Measurements from ENCODE around the gene RRAD.
"Not testable (repeated sequence)": the region's sequence is repeated elsewhere in the genome, so short reads cannot be mapped to it uniquely, and the experiment has no call there.

Gene RRAD

GRCh38 chr16:66950971-66951790 is 25.8 kb upstream of the RRAD start:
- no peak for DNase-seq

GRCh38 chr16:66950437-66950836 is 25.1 kb upstream of the RRAD start:
- DNase-seq, result no peak

- no peak for DNase-seq
Observed at GRCh38 chr16:66949472-66949871, 24.1 kb upstream of the RRAD start.

GRCh38 chr16:66948837-66949225 is 23.5 kb upstream of the RRAD start:
- peak; percentile 70 for DNase-seq

- DNase-seq, result peak; percentile 55
Observed at GRCh38 chr16:66948134-66948836, 22.9 kb upstream of the RRAD start.

- DNase-seq, result peak; percentile 94
Observed at GRCh38 chr16:66947302-66948065, 22.1 kb upstream of the RRAD start.

GRCh38 chr16:66946974-66947301 is 21.6 kb upstream of the RRAD start:
- DNase-seq, result no peak

- DNase-seq, result no peak
Observed at GRCh38 chr16:66946541-66946940, 21.2 kb upstream of the RRAD start.

- no peak for DNase-seq
Observed at GRCh38 chr16:66945939-66946338, 20.6 kb upstream of the RRAD start.

- DNase-seq, result not testable (repeated sequence)
Observed at GRCh38 chr16:66944971-66945370, 19.6 kb upstream of the RRAD start.

GRCh38 chr16:66944054-66944441 is 18.7 kb upstream of the RRAD start:
- no peak for DNase-seq

GRCh38 chr16:66943426-66944053 is 18.2 kb upstream of the RRAD start:
- no peak for DNase-seq

- no peak for DNase-seq
Observed at GRCh38 chr16:66942981-66943380, 17.6 kb upstream of the RRAD start.

- no peak for DNase-seq
Observed at GRCh38 chr16:66940236-66940635, 14.9 kb upstream of the RRAD start.

- no peak for DNase-seq
Observed at GRCh38 chr16:66939366-66939765, 14.0 kb upstream of the RRAD start.

- no peak for DNase-seq
Observed at GRCh38 chr16:66937725-66938337, 12.5 kb upstream of the RRAD start.

- no peak for DNase-seq
Observed at GRCh38 chr16:66936889-66937554, 11.7 kb upstream of the RRAD start.

GRCh38 chr16:66936462-66936861 is 11.1 kb upstream of the RRAD start:
- no peak for DNase-seq

GRCh38 chr16:66935314-66936011 is 10.1 kb upstream of the RRAD start, which contains the start of gene CES2:
TSS of gene CES2 (plus strand) at chr16:66935516. CDS start at chr16:66935636, 120 bp downstream.
- DNase-seq, result peak; percentile 39

- DNase-seq, result not testable (repeated sequence)
Observed at GRCh38 chr16:66934839-66935313, 9.5 kb upstream of the RRAD start.

GRCh38 chr16:66934138-66934838 is 9.0 kb upstream of the RRAD start, which contains the start of gene CIAO2B:
TSS of gene CIAO2B (minus strand) at chr16:66934402. CDS start at chr16:66934364, 38 bp downstream.
- DNase-seq, result peak; percentile 94

Data from eye (tissue), 1 donor.